Measurements from ENCODE around the gene AEBP1.

AEBP1 gene

GRCh38 chr7:44158873-44159631 lies 54.9 kb downstream of the AEBP1 start:
- DNase-seq, result peak; percentile 23

GRCh38 chr7:44159824-44160630 lies 55.9 kb downstream of the AEBP1 start:
- DNase-seq, result peak; percentile 30

GRCh38 chr7:44161371-44161770 lies 57.2 kb downstream of the AEBP1 start:
- DNase-seq, result peak; percentile 30

- DNase-seq, result peak; percentile 38
Observed at GRCh38 chr7:44162179-44162578, 58.0 kb downstream of the AEBP1 start.

GRCh38 chr7:44162785-44163395 lies 58.7 kb downstream of the AEBP1 start:
- peak; percentile 84 for DNase-seq

- DNase-seq, result peak; percentile 96
Observed at GRCh38 chr7:44163591-44163990, 59.4 kb downstream of the AEBP1 start.
